K562 (cell line): ENCODE results near the gene CLCN6.

Source experiments
- ARNT ChIP-seq, 2 experiments: fragments of 450-650 bp; IDR thresholded peaks; 2 replicates each; pipeline ENCODE4 v1.6.1; 2016; ENCODE audit warnings: mild to moderate bottlenecking in 1 of 2
- CTCF ChIP-seq, 3 experiments: IDR thresholded peaks in 2 of 3; conservative IDR thresholded peaks in 1 of 3; 2 replicates each; pipeline ENCODE4 v1.5.1; 2011 to 2012; ENCODE audit warnings: low read length in 3 of 3, mild to moderate bottlenecking in 3 of 3, control low read depth in 2 of 3, improper control_type of control experiment in 1 of 3, inconsistent platforms in 1 of 3, low read depth in 1 of 3, mixed read lengths in 1 of 3, moderate library complexity in 1 of 3; ENCODE audit not compliant: insufficient read depth in 2 of 3
- FOXM1 ChIP-seq, 2 experiments: fragments of 450-650 bp in 1 of 2; sonication (generic) in 1 of 2; formaldehyde crosslinking in 1 of 2; IDR thresholded peaks; 2 replicates each; pipeline versions ENCODE4 v1.6.1 to v1.9.0; 2017 to 2022; ENCODE audit warnings: low read depth in 2 of 2, mild to moderate bottlenecking in 2 of 2, missing genetic modification reagents in 1 of 2, moderate library complexity in 1 of 2
- HMG20A ChIP-seq: fragments of 450-650 bp; formaldehyde crosslinking; conservative IDR thresholded peaks from 2 replicates; pipeline ENCODE4 v1.4.0; 2020; ENCODE audit warnings: mild to moderate bottlenecking, mixed read lengths
- MAX ChIP-seq: sonication (generic); formaldehyde crosslinking; IDR thresholded peaks from 2 replicates; pipeline ENCODE4 v1.9.0; 2022; ENCODE audit warnings: mild to moderate bottlenecking, missing genetic modification reagents
- NRF1 ChIP-seq, 2 experiments: fragments of 450-650 bp; IDR thresholded peaks in 1 of 2; conservative IDR thresholded peaks in 1 of 2; 2 replicates each; pipeline ENCODE4 v1.6.1; 2014; ENCODE audit warnings: mild to moderate bottlenecking in 2 of 2
- PRMT5 ChIP-seq: sonication (generic); formaldehyde crosslinking; IDR thresholded peaks from 2 replicates; pipeline ENCODE4 v1.5.0; 2020; ENCODE audit warnings: missing genetic modification reagents
- SIRT6 ChIP-seq: IDR thresholded peaks from one replicate; pipeline ENCODE4 v1.6.1; 2012; ENCODE audit warnings: low read depth, mild to moderate bottlenecking, control low read depth, inconsistent platforms, low read length, moderate library complexity
- ZNF589 ChIP-seq: fragments of 200-800 bp; sonication (Bioruptor generic); IDR thresholded peaks from 2 replicates; pipeline ENCODE4 v1.6.1; 2016; ENCODE audit warnings: low read depth, missing genetic modification characterization, missing compliant biosample characterization
- ZNF695 ChIP-seq: fragments of 450-650 bp; formaldehyde crosslinking; IDR thresholded peaks from 2 replicates; pipeline ENCODE4 v1.4.0; 2020; ENCODE audit warnings: mild to moderate bottlenecking, moderate library complexity

GRCh38 chr1:11823366-11824137 lies 17.6 kb downstream of the CLCN6 start:
- no peak for TF ChIP-seq SIRT6
- no peak for TF ChIP-seq ZNF589
- TF ChIP-seq FOXM1 (IDR thresholded peaks at IDR 0.05; ENCODE audit: low read depth): no peak
- no peak for TF ChIP-seq FOXM1 (CRISPR knock-in tag; IDR thresholded peaks at IDR 0.05; ENCODE audit: low read depth)
- no peak for TF ChIP-seq HMG20A
- no peak for TF ChIP-seq CTCF (IDR thresholded peaks at IDR 0.05 in 2 of 3, conservative IDR thresholded peaks at IDR 0.05 in 1 of 3; ENCODE audit: insufficient read depth in 2 of 3, low read depth in 1 of 3, low read length in 3 of 3)
- TF ChIP-seq NRF1 (conservative IDR thresholded peaks at IDR 0.05 in 1 of 2, IDR thresholded peaks at IDR 0.05 in 1 of 2): no peak
- TF ChIP-seq MAX (CRISPR knock-in tag): no peak
- TF ChIP-seq ZNF695 (CRISPR knock-in tag): no peak
- no peak for TF ChIP-seq ARNT (IDR thresholded peaks at IDR 0.05)
- no peak for TF ChIP-seq PRMT5 (CRISPR knock-in tag)
